HL-60 (cell line): ENCODE data around the gene ANKAR.

Source experiments
- POLR2AphosphoS5 ChIP-seq: IDR thresholded peaks from 2 replicates; pipeline ENCODE4 v1.6.1; 2012; ENCODE audit warnings: low read depth
- TF ChIP-seq, protein P1 (sequence below): IDR thresholded peaks from one replicate; pipeline ENCODE4 v1.5.1; 2011; ENCODE audit warnings: low read length, control low read depth, inconsistent platforms; ENCODE audit not compliant: insufficient read depth
- TF ChIP-seq, protein P2 (sequence below): IDR thresholded peaks from 2 replicates; pipeline ENCODE4 v1.6.1; 2012; ENCODE audit warnings: low read depth; ENCODE audit not compliant: insufficient replicate concordance

DNA sequence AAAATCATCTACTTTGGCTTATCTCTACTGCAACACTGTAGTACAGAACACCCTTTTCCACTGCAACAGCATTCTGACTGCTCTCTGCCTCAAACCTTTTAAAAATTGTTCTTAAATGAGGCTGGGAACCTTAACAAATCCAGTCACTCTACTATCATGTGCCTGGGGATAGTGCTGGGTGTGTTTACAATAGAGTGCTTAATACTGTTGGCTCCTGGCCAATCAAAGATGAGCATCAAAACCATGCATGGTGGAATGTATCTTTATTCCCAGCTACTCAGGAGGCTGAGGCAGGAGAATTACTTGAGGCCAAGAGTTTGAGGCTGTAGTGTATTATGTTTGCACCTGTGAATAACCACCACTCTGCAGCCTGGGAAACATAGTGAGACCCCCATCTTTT lies 7.4 kb downstream of the ANKAR start:
- TF ChIP-seq, protein P1, sequence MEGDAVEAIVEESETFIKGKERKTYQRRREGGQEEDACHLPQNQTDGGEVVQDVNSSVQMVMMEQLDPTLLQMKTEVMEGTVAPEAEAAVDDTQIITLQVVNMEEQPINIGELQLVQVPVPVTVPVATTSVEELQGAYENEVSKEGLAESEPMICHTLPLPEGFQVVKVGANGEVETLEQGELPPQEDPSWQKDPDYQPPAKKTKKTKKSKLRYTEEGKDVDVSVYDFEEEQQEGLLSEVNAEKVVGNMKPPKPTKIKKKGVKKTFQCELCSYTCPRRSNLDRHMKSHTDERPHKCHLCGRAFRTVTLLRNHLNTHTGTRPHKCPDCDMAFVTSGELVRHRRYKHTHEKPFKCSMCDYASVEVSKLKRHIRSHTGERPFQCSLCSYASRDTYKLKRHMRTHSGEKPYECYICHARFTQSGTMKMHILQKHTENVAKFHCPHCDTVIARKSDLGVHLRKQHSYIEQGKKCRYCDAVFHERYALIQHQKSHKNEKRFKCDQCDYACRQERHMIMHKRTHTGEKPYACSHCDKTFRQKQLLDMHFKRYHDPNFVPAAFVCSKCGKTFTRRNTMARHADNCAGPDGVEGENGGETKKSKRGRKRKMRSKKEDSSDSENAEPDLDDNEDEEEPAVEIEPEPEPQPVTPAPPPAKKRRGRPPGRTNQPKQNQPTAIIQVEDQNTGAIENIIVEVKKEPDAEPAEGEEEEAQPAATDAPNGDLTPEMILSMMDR = no peak
- no peak for TF ChIP-seq POLR2AphosphoS5
- TF ChIP-seq, protein P2, sequence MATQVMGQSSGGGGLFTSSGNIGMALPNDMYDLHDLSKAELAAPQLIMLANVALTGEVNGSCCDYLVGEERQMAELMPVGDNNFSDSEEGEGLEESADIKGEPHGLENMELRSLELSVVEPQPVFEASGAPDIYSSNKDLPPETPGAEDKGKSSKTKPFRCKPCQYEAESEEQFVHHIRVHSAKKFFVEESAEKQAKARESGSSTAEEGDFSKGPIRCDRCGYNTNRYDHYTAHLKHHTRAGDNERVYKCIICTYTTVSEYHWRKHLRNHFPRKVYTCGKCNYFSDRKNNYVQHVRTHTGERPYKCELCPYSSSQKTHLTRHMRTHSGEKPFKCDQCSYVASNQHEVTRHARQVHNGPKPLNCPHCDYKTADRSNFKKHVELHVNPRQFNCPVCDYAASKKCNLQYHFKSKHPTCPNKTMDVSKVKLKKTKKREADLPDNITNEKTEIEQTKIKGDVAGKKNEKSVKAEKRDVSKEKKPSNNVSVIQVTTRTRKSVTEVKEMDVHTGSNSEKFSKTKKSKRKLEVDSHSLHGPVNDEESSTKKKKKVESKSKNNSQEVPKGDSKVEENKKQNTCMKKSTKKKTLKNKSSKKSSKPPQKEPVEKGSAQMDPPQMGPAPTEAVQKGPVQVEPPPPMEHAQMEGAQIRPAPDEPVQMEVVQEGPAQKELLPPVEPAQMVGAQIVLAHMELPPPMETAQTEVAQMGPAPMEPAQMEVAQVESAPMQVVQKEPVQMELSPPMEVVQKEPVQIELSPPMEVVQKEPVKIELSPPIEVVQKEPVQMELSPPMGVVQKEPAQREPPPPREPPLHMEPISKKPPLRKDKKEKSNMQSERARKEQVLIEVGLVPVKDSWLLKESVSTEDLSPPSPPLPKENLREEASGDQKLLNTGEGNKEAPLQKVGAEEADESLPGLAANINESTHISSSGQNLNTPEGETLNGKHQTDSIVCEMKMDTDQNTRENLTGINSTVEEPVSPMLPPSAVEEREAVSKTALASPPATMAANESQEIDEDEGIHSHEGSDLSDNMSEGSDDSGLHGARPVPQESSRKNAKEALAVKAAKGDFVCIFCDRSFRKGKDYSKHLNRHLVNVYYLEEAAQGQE = no peak
